Measurements from ENCODE around the gene RAB17.

The RAB17 gene

GRCh38 chr2:237541243-237541642, 49.3 kb downstream of the RAB17 start:
- TF ChIP-seq CTCF (IDR thresholded peaks at IDR 0.05; ENCODE audit: low read length) (no peak), EZH2 (IDR thresholded peaks at IDR 0.05; ENCODE audit: borderline replicate concordance, low read length) (no peak)
- Histone ChIP-seq H3K36me3 (ENCODE audit: insufficient read depth, low read length) (no peaks in the 10 kb centered on the region), H4K20me1 (ENCODE audit: insufficient read depth, low read length) (no peaks in the 10 kb centered on the region), H3K9ac (ENCODE audit: low read length) (no peak overlapping the region), H3K79me2 (ENCODE audit: insufficient read depth, low read length) (no peaks in the 10 kb centered on the region), H3K9me2 (ENCODE audit: low read depth, low read length) (no peaks in the 10 kb centered on the region), H3K4me1 (ENCODE audit: insufficient read depth, low read length, severe bottlenecking) (no peaks in the 10 kb centered on the region), H3K4me3 (ENCODE audit: low read depth, low read length, poor library complexity, severe bottlenecking) (no peak overlapping the region), H3K9me3 (ENCODE audit: low read length) (no peaks in the 10 kb centered on the region), H3K27me3 (ENCODE audit: insufficient read depth, low read length) (0 out of 2 replicates have a peak, but pooled peaks cover 7% of the 10 kb centered on the region), H3F3A (ENCODE audit: insufficient read depth, low read length) (no peaks in the 10 kb centered on the region), H3K27ac (ENCODE audit: low read depth, low read length, poor library complexity, severe bottlenecking) (no peak overlapping the region), H2AFZ (ENCODE audit: low read length) (no peak overlapping the region), H3K4me2 (ENCODE audit: low read length) (no peak overlapping the region)

- Histone ChIP-seq H3K27ac (ENCODE audit: low read depth, low read length, poor library complexity, severe bottlenecking) (no peak overlapping the region), H3K4me3 (ENCODE audit: low read depth, low read length, poor library complexity, severe bottlenecking) (no peak overlapping the region), H3K36me3 (ENCODE audit: insufficient read depth, low read length) (no peaks in the 10 kb centered on the region), H3K9me2 (ENCODE audit: low read depth, low read length) (no peaks in the 10 kb centered on the region), H3K79me2 (ENCODE audit: insufficient read depth, low read length) (no peaks in the 10 kb centered on the region), H4K20me1 (ENCODE audit: insufficient read depth, low read length) (no peaks in the 10 kb centered on the region), H3K27me3 (ENCODE audit: insufficient read depth, low read length) (0 out of 2 replicates have a peak, but pooled peaks cover 7% of the 10 kb centered on the region), H3F3A (ENCODE audit: insufficient read depth, low read length) (no peaks in the 10 kb centered on the region), H3K9me3 (ENCODE audit: low read length) (no peaks in the 10 kb centered on the region), H2AFZ (ENCODE audit: low read length) (no peak overlapping the region), H3K4me1 (ENCODE audit: insufficient read depth, low read length, severe bottlenecking) (no peaks in the 10 kb centered on the region), H3K9ac (ENCODE audit: low read length) (no peak overlapping the region), H3K4me2 (ENCODE audit: low read length) (no peak overlapping the region)
- TF ChIP-seq EZH2 (IDR thresholded peaks at IDR 0.05; ENCODE audit: borderline replicate concordance, low read length), result no peak
Observed at GRCh38 chr2:237540823-237541222, 49.7 kb downstream of the RAB17 start.

GRCh38 chr2:237540223-237540775, 50.2 kb downstream of the RAB17 start:
- H3K9ac ChIP-seq (ENCODE audit: low read length), result no peak overlapping the region
- no peaks in the 10 kb centered on the region for H3F3A ChIP-seq (ENCODE audit: insufficient read depth, low read length)
- H3K9me2 ChIP-seq (ENCODE audit: low read depth, low read length), result no peaks in the 10 kb centered on the region
- no peak for TF ChIP-seq CTCF (IDR thresholded peaks at IDR 0.05; ENCODE audit: low read length)
- TF ChIP-seq EZH2 (IDR thresholded peaks at IDR 0.05; ENCODE audit: borderline replicate concordance, low read length), result no peak
- H3K4me2 ChIP-seq (ENCODE audit: low read length), result no peak overlapping the region
- no peaks in the 10 kb centered on the region for H3K36me3 ChIP-seq (ENCODE audit: insufficient read depth, low read length)
- H4K20me1 ChIP-seq (ENCODE audit: insufficient read depth, low read length), result no peaks in the 10 kb centered on the region
- no peaks in the 10 kb centered on the region for H3K4me1 ChIP-seq (ENCODE audit: insufficient read depth, low read length, severe bottlenecking)
- H3K79me2 ChIP-seq (ENCODE audit: insufficient read depth, low read length), result no peaks in the 10 kb centered on the region
- 0 out of 2 replicates have a peak, but pooled peaks cover 7% of the 10 kb centered on the region for H3K27me3 ChIP-seq (ENCODE audit: insufficient read depth, low read length)
- H3K9me3 ChIP-seq (ENCODE audit: low read length), result no peaks in the 10 kb centered on the region
- H3K27ac ChIP-seq (ENCODE audit: low read depth, low read length, poor library complexity, severe bottlenecking), result no peak overlapping the region
- H3K4me3 ChIP-seq (ENCODE audit: low read depth, low read length, poor library complexity, severe bottlenecking), result no peak overlapping the region
- no peak overlapping the region for H2AFZ ChIP-seq (ENCODE audit: low read length)

- Histone ChIP-seq H2AFZ (ENCODE audit: low read length) (no peak overlapping the region), H3K79me2 (ENCODE audit: insufficient read depth, low read length) (no peaks in the 10 kb centered on the region), H3K27ac (ENCODE audit: low read depth, low read length, poor library complexity, severe bottlenecking) (no peak overlapping the region), H3K4me3 (ENCODE audit: low read depth, low read length, poor library complexity, severe bottlenecking) (no peak overlapping the region), H3F3A (ENCODE audit: insufficient read depth, low read length) (no peaks in the 10 kb centered on the region), H3K9ac (ENCODE audit: low read length) (no peak overlapping the region), H3K4me1 (ENCODE audit: insufficient read depth, low read length, severe bottlenecking) (no peaks in the 10 kb centered on the region), H3K36me3 (ENCODE audit: insufficient read depth, low read length) (no peaks in the 10 kb centered on the region), H3K9me3 (ENCODE audit: low read length) (no peaks in the 10 kb centered on the region), H3K9me2 (ENCODE audit: low read depth, low read length) (no peaks in the 10 kb centered on the region), H4K20me1 (ENCODE audit: insufficient read depth, low read length) (no peaks in the 10 kb centered on the region), H3K27me3 (ENCODE audit: insufficient read depth, low read length) (0 out of 2 replicates have a peak, but pooled peaks cover 7% of the 10 kb centered on the region), H3K4me2 (ENCODE audit: low read length) (no peak overlapping the region)
- no peak for TF ChIP-seq EZH2 (IDR thresholded peaks at IDR 0.05; ENCODE audit: borderline replicate concordance, low read length)
- no peak for TF ChIP-seq CTCF (IDR thresholded peaks at IDR 0.05; ENCODE audit: low read length)
Observed at GRCh38 chr2:237539681-237540080, 50.9 kb downstream of the RAB17 start.
